GM23338 (cell line): Measurements from ENCODE around the gene JKAMP. TPM values are rescaled to one million over a fixed set of nuclear protein-coding genes. Genes with fewer than 3 reads are reported as not detected.
A peak's percentile ranks its signal among the peaks of the same experiment; 100 is the strongest.

ENCODE experiments used
- ATAC-seq: fragments of 200-7000 bp; cut with Tn5 transposase; 3 replicates; pipeline ENCODE4 v1.9.1; 2020
- DNase-seq: peaks from one replicate; pipeline ENCODE4 v3.0.0-alpha.2; 2015; ENCODE audit warnings: low spot score
- H2AFZ ChIP-seq: fragments of 200-600 bp; sonication (generic); 2 replicates; pipeline ENCODE4 v1.8.0; 2016; ENCODE audit warnings: antibody characterized with exemption, mild to moderate bottlenecking, moderate library complexity
- H3F3A ChIP-seq: fragments of 200-600 bp; sonication (generic); replicated peaks from 2 replicates; pipeline ENCODE4 v1.8.0; 2017; ENCODE audit warnings: antibody characterized with exemption, mixed run types, low read depth
- H3K27ac ChIP-seq: fragments of 200-600 bp; sonication (generic); 2 replicates; pipeline ENCODE4 v1.6.1; 2016; ENCODE audit warnings: low read depth
- H3K27me3 ChIP-seq: fragments of 200-600 bp; sonication (generic); 2 replicates; pipeline ENCODE4 v1.8.0; 2016; ENCODE audit warnings: mild to moderate bottlenecking, mixed run types, moderate library complexity; ENCODE audit not compliant: insufficient read depth
- H3K36me3 ChIP-seq: fragments of 200-600 bp; sonication (generic); 2 replicates; pipeline ENCODE4 v1.8.0; 2016; ENCODE audit warnings: mild to moderate bottlenecking; ENCODE audit not compliant: insufficient read depth
- H3K4me1 ChIP-seq: fragments of 200-600 bp; sonication (generic); 2 replicates; pipeline ENCODE4 v1.8.0; 2016; ENCODE audit warnings: mild to moderate bottlenecking, moderate library complexity; ENCODE audit not compliant: insufficient read depth
- H3K4me2 ChIP-seq: fragments of 200-600 bp; sonication (generic); 2 replicates; pipeline ENCODE4 v1.7.1; 2017; ENCODE audit warnings: mixed run types
- H3K4me3 ChIP-seq: fragments of 200-600 bp; sonication (generic); 2 replicates; pipeline ENCODE4 v1.6.1; 2016; ENCODE audit warnings: mixed run types
- H3K79me2 ChIP-seq: fragments of 200-600 bp; sonication (generic); replicated peaks from 2 replicates; pipeline ENCODE4 v1.8.0; 2017; ENCODE audit warnings: mild to moderate bottlenecking; ENCODE audit not compliant: insufficient read depth
- H3K9me2 ChIP-seq: fragments of 200-600 bp; sonication (generic); 2 replicates; pipeline ENCODE4 v1.8.0; 2017; ENCODE audit not compliant: insufficient read depth
- H4K20me1 ChIP-seq: fragments of 200-600 bp; sonication (generic); replicated peaks from 2 replicates; pipeline ENCODE4 v1.8.0; 2017; ENCODE audit warnings: mild to moderate bottlenecking; ENCODE audit not compliant: insufficient read depth
- H3K27ac Mint-ChIP-seq: 2 replicates; pipeline ENCODE4 v1.8.0; 2020; ENCODE audit warnings: inconsistent platforms, mild to moderate bottlenecking, moderate library complexity, mixed read lengths
- H3K27me3 Mint-ChIP-seq: 3 replicates; pipeline ENCODE4 v1.8.0; 2022; ENCODE audit warnings: low read depth, mild to moderate bottlenecking, moderate library complexity, mixed read lengths, inconsistent platforms; ENCODE audit not compliant: insufficient read depth, poor library complexity
- H3K36me3 Mint-ChIP-seq: 3 replicates; pipeline ENCODE4 v1.8.0; 2021; ENCODE audit warnings: low read depth, mild to moderate bottlenecking, inconsistent platforms, moderate library complexity, mixed read lengths
- H3K4me1 Mint-ChIP-seq: 3 replicates; pipeline ENCODE4 v1.8.0; 2020; ENCODE audit warnings: mild to moderate bottlenecking, inconsistent platforms, mixed read lengths
- H3K4me3 Mint-ChIP-seq: 3 replicates; pipeline ENCODE4 v1.8.0; 2021; ENCODE audit warnings: moderate library complexity, mild to moderate bottlenecking, inconsistent platforms, mixed read lengths
- H3K9me3 Mint-ChIP-seq: 3 replicates; pipeline ENCODE4 v1.8.0; 2020; ENCODE audit warnings: moderate library complexity, mild to moderate bottlenecking, inconsistent platforms, mixed read lengths
- CREB1 ChIP-seq: fragments of 250-450 bp; sonication (Bioruptor Pico); IDR thresholded peaks from 2 replicates; pipeline ENCODE4 v1.5.0; 2020; ENCODE audit warnings: low read depth, mild to moderate bottlenecking, moderate library complexity
- EZH2phosphoT487 ChIP-seq: fragments of 200-600 bp; sonication (generic); IDR thresholded peaks from one replicate; pipeline ENCODE4 v1.8.1; 2018; ENCODE audit warnings: antibody characterized with exemption; ENCODE audit not compliant: unreplicated experiment
- JUNB ChIP-seq: IDR thresholded peaks from one replicate; pipeline ENCODE4 v1.6.1; 2016; ENCODE audit warnings: antibody characterized with exemption; ENCODE audit not compliant: unreplicated experiment
- NANOG ChIP-seq: IDR thresholded peaks from 2 replicates; pipeline ENCODE4 v1.6.1; 2016; ENCODE audit warnings: antibody characterized with exemption, borderline replicate concordance
- ZNF114 ChIP-seq: fragments of 250-450 bp; sonication (Bioruptor Pico); IDR thresholded peaks from 2 replicates; pipeline ENCODE4 v1.5.0; 2020; ENCODE audit warnings: mild to moderate bottlenecking, moderate library complexity
- polyA plus RNA-seq: library from polyadenylated mRNA; unstranded; fragments of >200 nt; fragmentation: Nextera tagmentation; extraction: Ambion mirVana; gene quantifications from 2 replicates; pipeline ENCODE4 v1.2.1, GENCODE V29; 2016
- total RNA-seq: library from RNA; depleted of rRNA; stranded (reverse); fragments of >200 nt; shearing (Covaris generic); gene quantifications from 2 replicates; pipeline ENCODE4 v1.2.3, GENCODE V29; 2014
- TF ChIP-seq, protein P1 (sequence below): IDR thresholded peaks from one replicate; pipeline ENCODE4 v1.6.1; 2018; ENCODE audit warnings: antibody characterized with exemption; ENCODE audit not compliant: unreplicated experiment
- TF ChIP-seq, protein P2 (sequence below): IDR thresholded peaks from 2 replicates; pipeline ENCODE4 v1.6.1; 2016; ENCODE audit warnings: antibody characterized with exemption
- TF ChIP-seq, protein P3 (sequence below), 2 experiments: fragments of 200-600 bp in 1 of 2; sonication (generic) in 1 of 2; conservative IDR thresholded peaks; 2 replicates each; pipeline versions ENCODE4 v1.5.1 to v1.6.1; 2016 to 2017; ENCODE audit warnings: antibody characterized with exemption in 2 of 2, low read depth in 2 of 2, mild to moderate bottlenecking in 2 of 2, moderate library complexity in 1 of 2
- TF ChIP-seq, protein P4 (sequence below): fragments of 250-450 bp; sonication (Bioruptor Pico); IDR thresholded peaks from 2 replicates; pipeline ENCODE4 v1.5.0; 2020; ENCODE audit warnings: mild to moderate bottlenecking, moderate library complexity

Gene JKAMP
- total and polyA plus RNA-seq, 2 experiments from 2014 or later = 31.6 to 66.8 TPM

DNA sequence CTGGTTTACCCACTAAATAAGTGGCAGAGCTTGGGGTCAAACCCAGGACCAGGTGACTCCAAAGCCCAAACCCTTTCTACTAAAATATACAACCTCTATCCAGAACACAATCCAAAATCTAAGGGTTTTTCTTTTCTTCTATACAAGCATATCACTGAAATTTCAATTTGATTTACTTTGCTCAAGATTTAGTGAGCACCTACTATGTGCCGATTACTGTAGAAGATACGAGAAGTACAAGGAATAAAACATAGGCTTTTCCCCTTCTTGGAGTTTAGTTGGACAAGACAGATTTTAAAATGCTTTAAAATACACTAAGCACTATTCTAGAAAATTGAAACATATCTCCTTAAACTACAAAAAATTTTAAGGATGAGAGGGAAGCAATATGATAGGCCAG is 2.9 kb upstream of the JKAMP start (continued):
- TF ChIP-seq JUNB (no peak), EZH2phosphoT487 (no peak)
- TF ChIP-seq, protein P1, sequence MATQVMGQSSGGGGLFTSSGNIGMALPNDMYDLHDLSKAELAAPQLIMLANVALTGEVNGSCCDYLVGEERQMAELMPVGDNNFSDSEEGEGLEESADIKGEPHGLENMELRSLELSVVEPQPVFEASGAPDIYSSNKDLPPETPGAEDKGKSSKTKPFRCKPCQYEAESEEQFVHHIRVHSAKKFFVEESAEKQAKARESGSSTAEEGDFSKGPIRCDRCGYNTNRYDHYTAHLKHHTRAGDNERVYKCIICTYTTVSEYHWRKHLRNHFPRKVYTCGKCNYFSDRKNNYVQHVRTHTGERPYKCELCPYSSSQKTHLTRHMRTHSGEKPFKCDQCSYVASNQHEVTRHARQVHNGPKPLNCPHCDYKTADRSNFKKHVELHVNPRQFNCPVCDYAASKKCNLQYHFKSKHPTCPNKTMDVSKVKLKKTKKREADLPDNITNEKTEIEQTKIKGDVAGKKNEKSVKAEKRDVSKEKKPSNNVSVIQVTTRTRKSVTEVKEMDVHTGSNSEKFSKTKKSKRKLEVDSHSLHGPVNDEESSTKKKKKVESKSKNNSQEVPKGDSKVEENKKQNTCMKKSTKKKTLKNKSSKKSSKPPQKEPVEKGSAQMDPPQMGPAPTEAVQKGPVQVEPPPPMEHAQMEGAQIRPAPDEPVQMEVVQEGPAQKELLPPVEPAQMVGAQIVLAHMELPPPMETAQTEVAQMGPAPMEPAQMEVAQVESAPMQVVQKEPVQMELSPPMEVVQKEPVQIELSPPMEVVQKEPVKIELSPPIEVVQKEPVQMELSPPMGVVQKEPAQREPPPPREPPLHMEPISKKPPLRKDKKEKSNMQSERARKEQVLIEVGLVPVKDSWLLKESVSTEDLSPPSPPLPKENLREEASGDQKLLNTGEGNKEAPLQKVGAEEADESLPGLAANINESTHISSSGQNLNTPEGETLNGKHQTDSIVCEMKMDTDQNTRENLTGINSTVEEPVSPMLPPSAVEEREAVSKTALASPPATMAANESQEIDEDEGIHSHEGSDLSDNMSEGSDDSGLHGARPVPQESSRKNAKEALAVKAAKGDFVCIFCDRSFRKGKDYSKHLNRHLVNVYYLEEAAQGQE = no peak

DNA sequence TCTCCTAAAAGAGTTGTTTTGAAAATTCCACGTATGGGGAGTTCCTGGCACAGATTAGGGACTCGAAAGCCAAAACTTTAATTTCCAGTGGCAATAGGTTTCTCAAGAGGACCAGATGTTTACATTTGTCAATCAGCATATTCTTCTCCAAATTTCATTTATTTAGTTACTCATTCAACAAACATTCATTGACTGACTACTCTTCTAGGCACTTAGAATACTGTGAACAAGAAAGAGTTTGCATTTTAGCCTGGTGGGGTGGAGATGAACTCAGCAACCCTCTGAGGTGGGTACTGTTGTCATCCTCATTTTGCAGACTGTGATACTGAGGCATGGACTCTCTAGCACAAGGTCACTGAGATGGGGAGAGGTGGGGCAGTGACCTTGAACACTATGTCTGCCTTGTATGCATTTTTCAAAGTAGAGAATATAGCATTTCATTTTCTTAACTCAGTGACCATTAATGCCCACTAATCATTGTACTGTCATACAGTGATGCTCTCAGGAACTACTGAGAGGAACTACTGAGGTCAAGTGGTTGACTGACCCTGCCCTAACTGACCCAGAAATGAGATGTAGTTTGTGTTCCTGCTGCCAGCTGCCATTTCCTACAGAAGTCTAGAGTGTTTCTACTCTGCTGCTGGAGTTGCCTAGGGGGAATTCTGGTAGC is 2.3 kb upstream of the JKAMP start:
- no peaks in the 10 kb centered on the region for H3K9me3 Mint-ChIP-seq
- Histone ChIP-seq H3K79me2 (peaks cover 51% of the 10 kb centered on the region), H3K4me1 (peaks cover 9% of the 10 kb centered on the region), H2AFZ (no peak overlapping the region), H4K20me1 (peaks cover 12% of the 10 kb centered on the region), H3K4me3 (peak overlapping the region; percentile 80), H3K27me3 (no peaks in the 10 kb centered on the region; the same call in 1 of the 2 replicates), H3K4me2 (peak overlapping the region; percentile 75), H3K9me2 (no peaks in the 10 kb centered on the region), H3K27ac (no peak overlapping the region), H3F3A (no peaks in the 10 kb centered on the region), H3K36me3 (0 out of 2 replicates have a peak, but pooled peaks cover 2% of the 10 kb centered on the region)
- DNase-seq (no peak), ATAC-seq (no peak)
- peak overlapping the region; percentile 98 for H3K4me3 Mint-ChIP-seq
- peaks cover 21% of the 10 kb centered on the region for H3K4me1 Mint-ChIP-seq
- H3K27ac Mint-ChIP-seq = no peak overlapping the region
- peaks cover 12% of the 10 kb centered on the region for H3K36me3 Mint-ChIP-seq
- peaks cover 2% of the 10 kb centered on the region for H3K27me3 Mint-ChIP-seq
- TF ChIP-seq, protein P2, sequence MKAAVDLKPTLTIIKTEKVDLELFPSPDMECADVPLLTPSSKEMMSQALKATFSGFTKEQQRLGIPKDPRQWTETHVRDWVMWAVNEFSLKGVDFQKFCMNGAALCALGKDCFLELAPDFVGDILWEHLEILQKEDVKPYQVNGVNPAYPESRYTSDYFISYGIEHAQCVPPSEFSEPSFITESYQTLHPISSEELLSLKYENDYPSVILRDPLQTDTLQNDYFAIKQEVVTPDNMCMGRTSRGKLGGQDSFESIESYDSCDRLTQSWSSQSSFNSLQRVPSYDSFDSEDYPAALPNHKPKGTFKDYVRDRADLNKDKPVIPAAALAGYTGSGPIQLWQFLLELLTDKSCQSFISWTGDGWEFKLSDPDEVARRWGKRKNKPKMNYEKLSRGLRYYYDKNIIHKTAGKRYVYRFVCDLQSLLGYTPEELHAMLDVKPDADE = no peak
- TF ChIP-seq JUNB (no peak), ZNF114 (CRISPR knock-in tag) (no peak), CREB1 (no peak), NANOG (no peak), EZH2phosphoT487 (no peak)
- TF ChIP-seq, protein P3, sequence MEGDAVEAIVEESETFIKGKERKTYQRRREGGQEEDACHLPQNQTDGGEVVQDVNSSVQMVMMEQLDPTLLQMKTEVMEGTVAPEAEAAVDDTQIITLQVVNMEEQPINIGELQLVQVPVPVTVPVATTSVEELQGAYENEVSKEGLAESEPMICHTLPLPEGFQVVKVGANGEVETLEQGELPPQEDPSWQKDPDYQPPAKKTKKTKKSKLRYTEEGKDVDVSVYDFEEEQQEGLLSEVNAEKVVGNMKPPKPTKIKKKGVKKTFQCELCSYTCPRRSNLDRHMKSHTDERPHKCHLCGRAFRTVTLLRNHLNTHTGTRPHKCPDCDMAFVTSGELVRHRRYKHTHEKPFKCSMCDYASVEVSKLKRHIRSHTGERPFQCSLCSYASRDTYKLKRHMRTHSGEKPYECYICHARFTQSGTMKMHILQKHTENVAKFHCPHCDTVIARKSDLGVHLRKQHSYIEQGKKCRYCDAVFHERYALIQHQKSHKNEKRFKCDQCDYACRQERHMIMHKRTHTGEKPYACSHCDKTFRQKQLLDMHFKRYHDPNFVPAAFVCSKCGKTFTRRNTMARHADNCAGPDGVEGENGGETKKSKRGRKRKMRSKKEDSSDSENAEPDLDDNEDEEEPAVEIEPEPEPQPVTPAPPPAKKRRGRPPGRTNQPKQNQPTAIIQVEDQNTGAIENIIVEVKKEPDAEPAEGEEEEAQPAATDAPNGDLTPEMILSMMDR (conservative IDR thresholded peaks at IDR 0.05; ENCODE audit: low read depth in 2 of 2) = no peak
- TF ChIP-seq, protein P4, sequence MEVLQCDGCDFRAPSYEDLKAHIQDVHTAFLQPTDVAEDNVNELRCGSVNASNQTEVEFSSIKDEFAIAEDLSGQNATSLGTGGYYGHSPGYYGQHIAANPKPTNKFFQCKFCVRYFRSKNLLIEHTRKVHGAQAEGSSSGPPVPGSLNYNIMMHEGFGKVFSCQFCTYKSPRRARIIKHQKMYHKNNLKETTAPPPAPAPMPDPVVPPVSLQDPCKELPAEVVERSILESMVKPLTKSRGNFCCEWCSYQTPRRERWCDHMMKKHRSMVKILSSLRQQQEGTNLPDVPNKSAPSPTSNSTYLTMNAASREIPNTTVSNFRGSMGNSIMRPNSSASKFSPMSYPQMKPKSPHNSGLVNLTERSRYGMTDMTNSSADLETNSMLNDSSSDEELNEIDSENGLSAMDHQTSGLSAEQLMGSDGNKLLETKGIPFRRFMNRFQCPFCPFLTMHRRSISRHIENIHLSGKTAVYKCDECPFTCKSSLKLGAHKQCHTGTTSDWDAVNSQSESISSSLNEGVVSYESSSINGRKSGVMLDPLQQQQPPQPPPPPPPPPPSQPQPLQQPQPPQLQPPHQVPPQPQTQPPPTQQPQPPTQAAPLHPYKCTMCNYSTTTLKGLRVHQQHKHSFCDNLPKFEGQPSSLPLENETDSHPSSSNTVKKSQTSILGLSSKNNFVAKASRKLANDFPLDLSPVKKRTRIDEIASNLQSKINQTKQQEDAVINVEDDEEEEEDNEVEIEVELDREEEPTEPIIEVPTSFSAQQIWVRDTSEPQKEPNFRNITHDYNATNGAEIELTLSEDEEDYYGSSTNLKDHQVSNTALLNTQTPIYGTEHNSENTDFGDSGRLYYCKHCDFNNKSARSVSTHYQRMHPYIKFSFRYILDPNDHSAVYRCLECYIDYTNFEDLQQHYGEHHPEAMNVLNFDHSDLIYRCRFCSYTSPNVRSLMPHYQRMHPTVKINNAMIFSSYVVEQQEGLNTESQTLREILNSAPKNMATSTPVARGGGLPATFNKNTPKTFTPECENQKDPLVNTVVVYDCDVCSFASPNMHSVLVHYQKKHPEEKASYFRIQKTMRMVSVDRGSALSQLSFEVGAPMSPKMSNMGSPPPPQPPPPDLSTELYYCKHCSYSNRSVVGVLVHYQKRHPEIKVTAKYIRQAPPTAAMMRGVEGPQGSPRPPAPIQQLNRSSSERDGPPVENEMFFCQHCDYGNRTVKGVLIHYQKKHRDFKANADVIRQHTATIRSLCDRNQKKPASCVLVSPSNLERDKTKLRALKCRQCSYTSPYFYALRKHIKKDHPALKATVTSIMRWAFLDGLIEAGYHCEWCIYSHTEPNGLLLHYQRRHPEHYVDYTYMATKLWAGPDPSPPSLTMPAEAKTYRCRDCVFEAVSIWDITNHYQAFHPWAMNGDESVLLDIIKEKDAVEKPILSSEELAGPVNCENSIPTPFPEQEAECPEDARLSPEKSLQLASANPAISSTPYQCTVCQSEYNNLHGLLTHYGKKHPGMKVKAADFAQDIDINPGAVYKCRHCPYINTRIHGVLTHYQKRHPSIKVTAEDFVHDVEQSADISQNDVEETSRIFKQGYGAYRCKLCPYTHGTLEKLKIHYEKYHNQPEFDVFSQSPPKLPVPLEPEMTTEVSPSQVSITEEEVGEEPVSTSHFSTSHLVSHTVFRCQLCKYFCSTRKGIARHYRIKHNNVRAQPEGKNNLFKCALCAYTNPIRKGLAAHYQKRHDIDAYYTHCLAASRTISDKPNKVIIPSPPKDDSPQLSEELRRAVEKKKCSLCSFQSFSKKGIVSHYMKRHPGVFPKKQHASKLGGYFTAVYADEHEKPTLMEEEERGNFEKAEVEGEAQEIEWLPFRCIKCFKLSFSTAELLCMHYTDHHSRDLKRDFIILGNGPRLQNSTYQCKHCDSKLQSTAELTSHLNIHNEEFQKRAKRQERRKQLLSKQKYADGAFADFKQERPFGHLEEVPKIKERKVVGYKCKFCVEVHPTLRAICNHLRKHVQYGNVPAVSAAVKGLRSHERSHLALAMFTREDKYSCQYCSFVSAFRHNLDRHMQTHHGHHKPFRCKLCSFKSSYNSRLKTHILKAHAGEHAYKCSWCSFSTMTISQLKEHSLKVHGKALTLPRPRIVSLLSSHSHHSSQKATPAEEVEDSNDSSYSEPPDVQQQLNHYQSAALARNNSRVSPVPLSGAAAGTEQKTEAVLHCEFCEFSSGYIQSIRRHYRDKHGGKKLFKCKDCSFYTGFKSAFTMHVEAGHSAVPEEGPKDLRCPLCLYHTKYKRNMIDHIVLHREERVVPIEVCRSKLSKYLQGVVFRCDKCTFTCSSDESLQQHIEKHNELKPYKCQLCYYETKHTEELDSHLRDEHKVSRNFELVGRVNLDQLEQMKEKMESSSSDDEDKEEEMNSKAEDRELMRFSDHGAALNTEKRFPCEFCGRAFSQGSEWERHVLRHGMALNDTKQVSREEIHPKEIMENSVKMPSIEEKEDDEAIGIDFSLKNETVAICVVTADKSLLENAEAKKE (CRISPR knock-in tag) = no peak
